Upper lobe of left lung (tissue), 4 donors: ENCODE measurements around the gene KIRREL3.

Experiments used
- CTCF ChIP-seq, 6 experiments: fragments of 450-650 bp in 4 of 6; fragments of 200-600 bp in 2 of 6; sonication (generic) in 2 of 6; IDR thresholded peaks; one replicate each; pipeline ENCODE4 v1.5.1; 2016 to 2019; ENCODE audit warnings: antibody characterized with exemption in 6 of 6
- POLR2A ChIP-seq, 4 donors: fragments of 450-650 bp; IDR thresholded peaks; one replicate each; pipeline ENCODE4 v1.5.1; 2016 to 2017; ENCODE audit warnings: antibody characterized with exemption in 4 of 4, mild to moderate bottlenecking in 2 of 4
- POLR2AphosphoS5 ChIP-seq, 2 donors: sonication (generic); formaldehyde crosslinking; IDR thresholded peaks; one replicate each; pipeline ENCODE4 v1.5.1; 2017; ENCODE audit warnings: antibody characterized with exemption in 2 of 2

DNA sequence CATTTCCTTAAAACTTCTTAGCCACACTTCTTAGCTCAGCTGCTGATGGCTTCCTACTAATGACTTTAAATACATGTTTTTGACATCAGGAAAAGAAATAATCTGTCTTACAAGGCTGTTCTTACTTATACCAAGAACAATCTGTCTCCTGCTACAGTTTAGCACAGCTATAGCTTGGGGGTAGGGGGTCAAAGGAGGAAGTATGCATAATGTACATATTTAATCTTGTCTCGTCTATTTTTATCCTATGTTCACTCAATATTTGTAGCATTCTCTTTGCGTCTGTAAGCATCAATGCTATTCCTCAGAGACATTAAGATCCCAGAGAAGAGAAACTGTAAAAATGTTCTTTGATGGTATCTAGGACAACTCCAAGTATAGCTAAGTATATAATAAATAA, 96.0 kb downstream of the KIRREL3 start:
- TF ChIP-seq CTCF (IDR thresholded peaks at IDR 0.05): no peak
- TF ChIP-seq POLR2A (IDR thresholded peaks at IDR 0.05): no peak
- TF ChIP-seq POLR2AphosphoS5 (IDR thresholded peaks at IDR 0.05): no peak
